Measurements from ENCODE around the gene MCM7.

- no peak for TF ChIP-seq POLR2A (IDR thresholded peaks at IDR 0.05)
- TF ChIP-seq CTCF (IDR thresholded peaks at IDR 0.05), result no peak
- no peak for TF ChIP-seq POLR2AphosphoS5 (IDR thresholded peaks at IDR 0.05)
- TF ChIP-seq EP300 (IDR thresholded peaks at IDR 0.05), result no peak
Observed at GRCh38 chr7:100088095-100088620, 13.0 kb downstream of the MCM7 start.

All from sigmoid colon (tissue), 4 donors.